GM12878 (cell line): ENCODE data around the gene CTSH. TPM values are rescaled to one million over a fixed set of nuclear protein-coding genes. Genes with fewer than 3 reads are reported as not detected.
A peak's percentile ranks its signal among the peaks of the same experiment; 100 is the strongest.

Experiments
- ATF7 ChIP-seq: fragments of 450-650 bp; IDR thresholded peaks from 2 replicates; pipeline ENCODE4 v1.6.1; 2016; ENCODE audit warnings: low read depth, mild to moderate bottlenecking
- E2F4 ChIP-seq: IDR thresholded peaks from 2 replicates; pipeline ENCODE4 v1.6.1; 2012; ENCODE audit warnings: low read depth, low read length, improper control_type of control experiment
- ESRRA ChIP-seq: IDR thresholded peaks from 2 replicates; pipeline ENCODE4 v1.6.1; 2012; ENCODE audit warnings: mild to moderate bottlenecking, low read length, improper control_type of control experiment
- HDAC6 ChIP-seq: fragments of 200-600 bp; sonication (generic); IDR thresholded peaks from one replicate; pipeline ENCODE4 v1.8.0; 2017; ENCODE audit warnings: antibody characterized with exemption; ENCODE audit not compliant: unreplicated experiment
- IRF5 ChIP-seq: fragments of 450-650 bp; IDR thresholded peaks from 2 replicates; pipeline ENCODE4 v1.6.1; 2017; ENCODE audit warnings: borderline replicate concordance
- JUNB ChIP-seq: IDR thresholded peaks from 2 replicates; pipeline ENCODE4 v1.6.1; 2016; ENCODE audit warnings: antibody characterized with exemption, mild to moderate bottlenecking
- LARP7 ChIP-seq: fragments of 450-650 bp; IDR thresholded peaks from 2 replicates; pipeline ENCODE4 v1.6.1; 2017; ENCODE audit warnings: mild to moderate bottlenecking
- MEF2B ChIP-seq: fragments of 450-650 bp; IDR thresholded peaks from 2 replicates; pipeline ENCODE4 v1.6.1; 2018; ENCODE audit warnings: mild to moderate bottlenecking, moderate library complexity; ENCODE audit not compliant: partially characterized antibody, poor library complexity, severe bottlenecking
- MTA2 ChIP-seq: fragments of 450-650 bp; IDR thresholded peaks from 2 replicates; pipeline ENCODE4 v1.6.1; 2016; ENCODE audit warnings: low read depth, mild to moderate bottlenecking, moderate library complexity
- MYB ChIP-seq: fragments of 150-350 bp; IDR thresholded peaks from 2 replicates; pipeline ENCODE4 v1.6.1; 2014; ENCODE audit warnings: mild to moderate bottlenecking, low read depth, low read length, borderline replicate concordance
- NFXL1 ChIP-seq: fragments of 450-650 bp; IDR thresholded peaks from 2 replicates; pipeline ENCODE4 v1.6.1; 2017; ENCODE audit warnings: antibody characterized with exemption, mild to moderate bottlenecking, borderline replicate concordance
- NR2C1 ChIP-seq: fragments of 450-650 bp; IDR thresholded peaks from 2 replicates; pipeline ENCODE4 v1.6.1; 2017; ENCODE audit warnings: antibody characterized with exemption, mild to moderate bottlenecking, moderate library complexity
- NR2F1 ChIP-seq: fragments of 450-650 bp; conservative IDR thresholded peaks from 2 replicates; pipeline ENCODE4 v1.6.1; 2017; ENCODE audit warnings: mild to moderate bottlenecking
- RELB ChIP-seq: fragments of 450-650 bp; IDR thresholded peaks from 2 replicates; pipeline ENCODE4 v1.6.1; 2017; ENCODE audit warnings: low read depth, mild to moderate bottlenecking, moderate library complexity
- SMC3 ChIP-seq: IDR thresholded peaks from 2 replicates; pipeline ENCODE4 v1.6.1; 2011; ENCODE audit warnings: low read length, improper control_type of control experiment, borderline replicate concordance
- USF1 ChIP-seq: IDR thresholded peaks from 2 replicates; pipeline ENCODE4 v1.6.1; 2011; ENCODE audit warnings: borderline replicate concordance, low read depth, mild to moderate bottlenecking, moderate library complexity, mixed read lengths, low read length; ENCODE audit not compliant: insufficient read depth; ENCODE audit errors: extremely low read length
- WRNIP1 ChIP-seq: IDR thresholded peaks from 2 replicates; pipeline ENCODE4 v1.6.1; 2011; ENCODE audit warnings: low read depth, low read length, improper control_type of control experiment, borderline replicate concordance
- ZBTB11 ChIP-seq: fragments of 450-650 bp; formaldehyde crosslinking; IDR thresholded peaks from 2 replicates; pipeline ENCODE4 v1.5.0; 2022; ENCODE audit warnings: mild to moderate bottlenecking, missing genetic modification characterization
- ZNF274 ChIP-seq: IDR thresholded peaks from one replicate; pipeline ENCODE4 v1.8.0; 2011; ENCODE audit not compliant: insufficient read length, insufficient read depth
- polyA plus RNA-seq, 11 experiments: library from polyadenylated mRNA; depleted of rRNA in 4 of 11; unstranded in 6 of 11; stranded (reverse) in 5 of 11; fragments of >200 nt; fragmentation: Nextera tagmentation in 4 of 11; fragmentation: Illumina TruSeq in 1 of 11; extraction: Ambion mirVana in 4 of 11; extraction: Trizol in 1 of 11; gene quantifications; 1 replicate in 1 of 11; 2 replicates in 10 of 11; pipeline versions ENCODE4 v1.2.1 to v1.2.3, GENCODE V29; 2011 to 2016; ENCODE audit warnings: inconsistent platforms in 2 of 11, missing spikeins in 2 of 11, low read depth in 1 of 11
- total RNA-seq, 4 experiments: library from RNA; depleted of rRNA in 3 of 4; stranded (reverse); fragments of >200 nt in 3 of 4; fragmentation: Illumina TruSeq in 1 of 4; extraction: Trizol in 1 of 4; gene quantifications; 2 replicates each; pipeline versions ENCODE4 v1.2.1 to v1.2.3, GENCODE V29; 2013 to 2021

Gene CTSH
- total and polyA plus RNA-seq, 10 of the 15 experiments (the other 5 are each of a cell fraction or from before 2014, with no cell fraction given): 30.2 to 1,212 (median 519) TPM

GRCh38 chr15:78938658-78939488 lies 6.0 kb downstream of the CTSH start (continued):
- TF ChIP-seq IRF5 (no peak), ATF7 (peak; percentile 64), ESRRA (no peak), RELB (peak; percentile 99), NFXL1 (no peak), HDAC6 (no peak), JUNB (peak; percentile 85), MEF2B (peak; percentile 58), USF1 (no peak), LARP7 (no peak), SMC3 (peak; percentile 4; the same call in 1 of the 2 replicates), E2F4 (no peak), WRNIP1 (no peak), MTA2 (peak; percentile 78), NR2F1 (peak; percentile 98), ZBTB11 (CRISPR knock-in tag) (no peak), ZNF274 (no peak), NR2C1 (peak; percentile 68), MYB (no peak)
